AG09319 (cell line): ENCODE data around the gene VSTM4.

ENCODE experiments used
- DNase-seq: peaks from one replicate; pipeline ENCODE4 v3.0.0-alpha.2; 2010; ENCODE audit warnings: low read depth; ENCODE audit errors: extremely low read depth
- TF ChIP-seq, protein P1 (sequence below): IDR thresholded peaks from 2 replicates; pipeline ENCODE4 v1.5.1; 2011; ENCODE audit warnings: low read depth, mild to moderate bottlenecking, inconsistent platforms, low read length, moderate library complexity

The VSTM4 gene

DNA sequence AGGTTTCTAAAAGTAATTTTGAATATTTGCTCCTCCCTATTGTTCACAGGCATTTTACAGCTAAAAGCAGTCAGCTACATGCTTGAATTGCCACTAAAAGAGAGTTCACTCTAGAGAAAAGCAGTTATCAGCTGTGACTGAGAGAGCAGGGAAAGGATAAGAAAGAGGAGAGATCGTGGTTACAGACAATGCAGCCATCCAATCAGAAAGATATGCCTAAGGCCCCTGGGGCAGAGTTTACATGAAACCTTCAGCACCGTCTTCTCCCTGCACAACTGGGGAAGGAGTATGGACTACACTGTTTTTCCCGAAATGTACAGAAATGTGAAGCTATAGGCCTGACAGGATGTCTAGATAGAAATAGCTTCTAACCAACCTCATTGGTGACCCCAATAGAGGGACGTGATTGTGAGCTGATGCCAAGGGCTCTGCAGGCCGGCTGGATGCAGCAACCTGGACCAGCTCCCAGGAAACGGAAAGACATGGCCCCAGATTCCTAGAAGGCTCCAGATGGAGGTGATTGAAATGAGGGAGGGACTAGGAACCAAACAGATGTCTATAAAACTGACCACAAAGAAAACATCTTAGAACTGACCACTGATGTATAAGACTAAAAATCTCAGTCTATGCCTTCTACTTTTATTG, 3.2 kb upstream of the VSTM4 start:
- no peak for DNase-seq
- TF ChIP-seq, protein P1, sequence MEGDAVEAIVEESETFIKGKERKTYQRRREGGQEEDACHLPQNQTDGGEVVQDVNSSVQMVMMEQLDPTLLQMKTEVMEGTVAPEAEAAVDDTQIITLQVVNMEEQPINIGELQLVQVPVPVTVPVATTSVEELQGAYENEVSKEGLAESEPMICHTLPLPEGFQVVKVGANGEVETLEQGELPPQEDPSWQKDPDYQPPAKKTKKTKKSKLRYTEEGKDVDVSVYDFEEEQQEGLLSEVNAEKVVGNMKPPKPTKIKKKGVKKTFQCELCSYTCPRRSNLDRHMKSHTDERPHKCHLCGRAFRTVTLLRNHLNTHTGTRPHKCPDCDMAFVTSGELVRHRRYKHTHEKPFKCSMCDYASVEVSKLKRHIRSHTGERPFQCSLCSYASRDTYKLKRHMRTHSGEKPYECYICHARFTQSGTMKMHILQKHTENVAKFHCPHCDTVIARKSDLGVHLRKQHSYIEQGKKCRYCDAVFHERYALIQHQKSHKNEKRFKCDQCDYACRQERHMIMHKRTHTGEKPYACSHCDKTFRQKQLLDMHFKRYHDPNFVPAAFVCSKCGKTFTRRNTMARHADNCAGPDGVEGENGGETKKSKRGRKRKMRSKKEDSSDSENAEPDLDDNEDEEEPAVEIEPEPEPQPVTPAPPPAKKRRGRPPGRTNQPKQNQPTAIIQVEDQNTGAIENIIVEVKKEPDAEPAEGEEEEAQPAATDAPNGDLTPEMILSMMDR, result no peak

- TF ChIP-seq, protein P1, result no peak
- DNase-seq, result no peak
Measured at GRCh38 chr10:49117376-49118070, 2.2 kb upstream of the VSTM4 start.

GRCh38 chr10:49116509-49117375, 1.4 kb upstream of the VSTM4 start:
- TF ChIP-seq, protein P1, result no peak
- DNase-seq, result no peak

GRCh38 chr10:49115796-49116508, 630 bp upstream of the VSTM4 start:
- TF ChIP-seq, protein P1, result no peak
- DNase-seq, result no peak

DNA sequence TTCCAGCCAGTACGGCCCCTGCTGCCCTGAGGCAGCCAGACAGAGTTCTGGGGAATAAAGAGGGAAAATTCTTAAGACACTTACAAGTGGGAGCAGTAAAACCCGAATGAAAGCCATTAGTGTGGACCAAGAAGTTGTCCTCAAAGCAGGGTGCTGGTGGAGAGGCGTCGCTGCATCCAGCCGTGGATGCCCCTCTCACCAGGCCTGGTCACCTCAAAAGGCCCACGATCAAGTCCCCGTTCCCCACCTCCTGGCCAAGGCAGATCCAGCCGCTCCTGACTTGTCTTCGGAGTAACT, 656 bp downstream of the VSTM4 start:
- DNase-seq, result no peak
- TF ChIP-seq, protein P1, result no peak; the same call in 1 of the 2 replicates

- no peak for DNase-seq
- TF ChIP-seq, protein P1, result no peak
Measured at GRCh38 chr10:49113741-49114141, 1.6 kb downstream of the VSTM4 start.
